Measurements from ENCODE around the gene TRIM68.

The TRIM68 gene

GRCh38 chr11:4643076-4643475, 35.0 kb upstream of the TRIM68 start:
- DNase-seq (ENCODE audit: low read depth): peak; percentile 21
- no peak overlapping the region for H3K4me3 ChIP-seq (ENCODE audit: low read length)
- no peak for TF ChIP-seq CTCF (conservative IDR thresholded peaks at IDR 0.05; ENCODE audit: low read length)

- DNase-seq (ENCODE audit: low read depth): no peak
- TF ChIP-seq CTCF (conservative IDR thresholded peaks at IDR 0.05; ENCODE audit: low read length): no peak
- H3K4me3 ChIP-seq (ENCODE audit: low read length): no peak overlapping the region
Observed at GRCh38 chr11:4642043-4642442, 34.0 kb upstream of the TRIM68 start.

- H3K4me3 ChIP-seq (ENCODE audit: low read length): no peak overlapping the region
- TF ChIP-seq CTCF (conservative IDR thresholded peaks at IDR 0.05; ENCODE audit: low read length): no peak
- no peak for DNase-seq (ENCODE audit: low read depth)
Observed at GRCh38 chr11:4641501-4641900, 33.5 kb upstream of the TRIM68 start.

- DNase-seq (ENCODE audit: low read depth): no peak
- TF ChIP-seq CTCF (conservative IDR thresholded peaks at IDR 0.05; ENCODE audit: low read length): no peak
- H3K4me3 ChIP-seq (ENCODE audit: low read length): no peak overlapping the region
Observed at GRCh38 chr11:4639931-4640330, 31.9 kb upstream of the TRIM68 start.

GRCh38 chr11:4637662-4638047, 29.6 kb upstream of the TRIM68 start:
- no peak overlapping the region for H3K4me3 ChIP-seq (ENCODE audit: low read length)
- no peak for DNase-seq (ENCODE audit: low read depth)
- TF ChIP-seq CTCF (conservative IDR thresholded peaks at IDR 0.05; ENCODE audit: low read length): no peak

- H3K4me3 ChIP-seq (ENCODE audit: low read length): peak within 1 kb of the TSS; percentile 37
- peak; percentile 61 for DNase-seq (ENCODE audit: low read depth)
- TF ChIP-seq CTCF (conservative IDR thresholded peaks at IDR 0.05; ENCODE audit: low read length): peak; percentile 97
Observed at GRCh38 chr11:4636962-4637661, 29.1 kb upstream of the TRIM68 start, which contains the start of gene OR51D1. Gene OR51D1, plus strand, starts transcription at chr11:4637477. Its CDS starts 2,314 bp downstream, at chr11:4639791.

- no peak overlapping the region for H3K4me3 ChIP-seq (ENCODE audit: low read length)
- TF ChIP-seq CTCF (conservative IDR thresholded peaks at IDR 0.05; ENCODE audit: low read length): no peak
- no peak for DNase-seq (ENCODE audit: low read depth)
Observed at GRCh38 chr11:4636136-4636535, 28.1 kb upstream of the TRIM68 start.

Data from AG10803 (cell line).